MM.1S (cell line): ENCODE data around the gene CHCHD4.
A peak's percentile ranks its signal among the peaks of the same experiment; 100 is the strongest.
"Not testable (repeated sequence)": the region's sequence is repeated elsewhere in the genome, so short reads cannot be mapped to it uniquely, and the experiment has no call there.

ENCODE experiments used
- DNase-seq: peaks from one replicate; pipeline ENCODE4 v3.0.0-alpha.2; 2015
- H2AFZ ChIP-seq: fragments of 300-600 bp; sonication (generic); 2 replicates; pipeline ENCODE4 v1.6.0; 2016; ENCODE audit warnings: antibody characterized with exemption, low read length
- H3F3A ChIP-seq: fragments of 300-600 bp; sonication (generic); 2 replicates; pipeline ENCODE4 v1.6.1; 2016; ENCODE audit warnings: mild to moderate bottlenecking, antibody characterized with exemption, low read length, moderate library complexity, mixed read lengths; ENCODE audit not compliant: insufficient read depth
- H3K27ac ChIP-seq: fragments of 300-600 bp; sonication (generic); 2 replicates; pipeline ENCODE4 v1.5.1; 2016; ENCODE audit warnings: mild to moderate bottlenecking, low read length
- H3K27me3 ChIP-seq: fragments of 300-600 bp; sonication (generic); replicated peaks from 2 replicates; pipeline ENCODE4 v1.6.0; 2016; ENCODE audit warnings: low read length; ENCODE audit not compliant: insufficient read depth
- H3K36me3 ChIP-seq: fragments of 300-600 bp; sonication (generic); replicated peaks from 2 replicates; pipeline ENCODE4 v1.6.1; 2016; ENCODE audit warnings: mild to moderate bottlenecking, low read length, mixed read lengths; ENCODE audit not compliant: insufficient read depth
- H3K4me1 ChIP-seq: fragments of 300-600 bp; sonication (generic); 2 replicates; pipeline ENCODE4 v1.6.1; 2016; ENCODE audit warnings: low read length, mixed read lengths
- H3K4me2 ChIP-seq: fragments of 300-600 bp; sonication (generic); 2 replicates; pipeline ENCODE4 v1.6.0; 2016; ENCODE audit warnings: low read depth, low read length
- H3K4me3 ChIP-seq: fragments of 300-600 bp; sonication (generic); 2 replicates; pipeline ENCODE4 v1.5.1; 2016; ENCODE audit warnings: low read length, mixed read lengths
- H3K79me2 ChIP-seq: fragments of 300-600 bp; sonication (generic); 2 replicates; pipeline ENCODE4 v1.6.1; 2016; ENCODE audit warnings: mixed run types, low read length, mixed read lengths
- H3K9ac ChIP-seq: fragments of 300-600 bp; sonication (generic); 2 replicates; pipeline ENCODE4 v1.6.1; 2016; ENCODE audit warnings: low read length, mixed read lengths
- H3K9me2 ChIP-seq: fragments of 300-600 bp; sonication (generic); replicated peaks from 2 replicates; pipeline ENCODE4 v1.6.1; 2016; ENCODE audit warnings: mild to moderate bottlenecking, low read length, mixed read lengths; ENCODE audit not compliant: insufficient read depth
- H3K9me3 ChIP-seq: fragments of 300-600 bp; sonication (generic); replicated peaks from 2 replicates; pipeline ENCODE4 v1.6.1; 2016; ENCODE audit warnings: mild to moderate bottlenecking, low read length, mixed read lengths; ENCODE audit not compliant: insufficient read depth
- H4K20me1 ChIP-seq: fragments of 300-600 bp; sonication (generic); 2 replicates; pipeline ENCODE4 v1.6.1; 2016; ENCODE audit warnings: mild to moderate bottlenecking, low read length, moderate library complexity, mixed read lengths; ENCODE audit not compliant: insufficient read depth
- EZH2 ChIP-seq: fragments of 300-600 bp; sonication (generic); optimal IDR thresholded peaks from 2 replicates; pipeline ENCODE3; 2017; ENCODE audit warnings: low read depth, mild to moderate bottlenecking, antibody characterized with exemption, low read length, mixed read lengths
- EZH2phosphoT487 ChIP-seq: fragments of 300-600 bp; sonication (generic); IDR thresholded peaks from 2 replicates; pipeline ENCODE4 v1.6.1; 2018; ENCODE audit warnings: antibody characterized with exemption, low read length
- TF ChIP-seq, protein P1 (sequence below): fragments of 300-600 bp; sonication (generic); IDR thresholded peaks from 2 replicates; pipeline ENCODE4 v1.5.1; 2016; ENCODE audit warnings: antibody characterized with exemption, low read length, mixed read lengths

CHCHD4 gene

DNA sequence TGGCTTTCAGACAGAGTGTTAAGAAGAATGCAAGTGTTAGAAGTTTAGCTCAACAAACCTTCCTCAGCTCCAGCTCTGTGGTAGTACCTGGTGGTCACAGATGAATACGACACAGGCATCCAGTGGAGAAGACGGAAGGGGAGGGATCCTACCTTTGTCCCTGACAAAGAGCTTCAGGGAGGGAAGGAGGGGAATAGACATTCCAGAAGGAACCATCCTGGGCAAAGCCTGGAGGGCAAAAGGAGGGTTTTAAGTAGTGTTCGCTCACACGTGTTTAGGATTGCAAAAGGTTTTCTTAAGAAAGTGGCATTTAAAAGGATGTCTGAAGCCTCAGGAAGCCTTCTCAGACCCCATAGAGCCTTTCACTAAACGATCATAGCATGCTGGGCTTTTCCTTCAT, 2.8 kb downstream of the CHCHD4 start:
- peaks cover 54% of the 10 kb centered on the region for H3F3A ChIP-seq
- no peaks in the 10 kb centered on the region for H4K20me1 ChIP-seq
- H3K4me2 ChIP-seq = peak overlapping the region; percentile 98
- no peaks in the 10 kb centered on the region for H3K9me3 ChIP-seq
- peaks cover 74% of the 10 kb centered on the region for H3K79me2 ChIP-seq
- peak overlapping the region; percentile 35; the same call in 1 of the 2 replicates for H3K4me3 ChIP-seq
- peak overlapping the region; percentile 96 for H3K9ac ChIP-seq
- H3K4me1 ChIP-seq = peaks cover 59% of the 10 kb centered on the region
- no peak for TF ChIP-seq EZH2phosphoT487
- TF ChIP-seq EZH2 = no peak
- TF ChIP-seq, protein P1, sequence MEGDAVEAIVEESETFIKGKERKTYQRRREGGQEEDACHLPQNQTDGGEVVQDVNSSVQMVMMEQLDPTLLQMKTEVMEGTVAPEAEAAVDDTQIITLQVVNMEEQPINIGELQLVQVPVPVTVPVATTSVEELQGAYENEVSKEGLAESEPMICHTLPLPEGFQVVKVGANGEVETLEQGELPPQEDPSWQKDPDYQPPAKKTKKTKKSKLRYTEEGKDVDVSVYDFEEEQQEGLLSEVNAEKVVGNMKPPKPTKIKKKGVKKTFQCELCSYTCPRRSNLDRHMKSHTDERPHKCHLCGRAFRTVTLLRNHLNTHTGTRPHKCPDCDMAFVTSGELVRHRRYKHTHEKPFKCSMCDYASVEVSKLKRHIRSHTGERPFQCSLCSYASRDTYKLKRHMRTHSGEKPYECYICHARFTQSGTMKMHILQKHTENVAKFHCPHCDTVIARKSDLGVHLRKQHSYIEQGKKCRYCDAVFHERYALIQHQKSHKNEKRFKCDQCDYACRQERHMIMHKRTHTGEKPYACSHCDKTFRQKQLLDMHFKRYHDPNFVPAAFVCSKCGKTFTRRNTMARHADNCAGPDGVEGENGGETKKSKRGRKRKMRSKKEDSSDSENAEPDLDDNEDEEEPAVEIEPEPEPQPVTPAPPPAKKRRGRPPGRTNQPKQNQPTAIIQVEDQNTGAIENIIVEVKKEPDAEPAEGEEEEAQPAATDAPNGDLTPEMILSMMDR = no peak; the same call in 1 of the 2 replicates
- H3K9me2 ChIP-seq = no peaks in the 10 kb centered on the region
- H3K36me3 ChIP-seq = no peaks in the 10 kb centered on the region
- peak overlapping the region; percentile 99 for H3K27ac ChIP-seq
- no peak for DNase-seq
- no peak overlapping the region for H2AFZ ChIP-seq
- no peaks in the 10 kb centered on the region for H3K27me3 ChIP-seq

DNA sequence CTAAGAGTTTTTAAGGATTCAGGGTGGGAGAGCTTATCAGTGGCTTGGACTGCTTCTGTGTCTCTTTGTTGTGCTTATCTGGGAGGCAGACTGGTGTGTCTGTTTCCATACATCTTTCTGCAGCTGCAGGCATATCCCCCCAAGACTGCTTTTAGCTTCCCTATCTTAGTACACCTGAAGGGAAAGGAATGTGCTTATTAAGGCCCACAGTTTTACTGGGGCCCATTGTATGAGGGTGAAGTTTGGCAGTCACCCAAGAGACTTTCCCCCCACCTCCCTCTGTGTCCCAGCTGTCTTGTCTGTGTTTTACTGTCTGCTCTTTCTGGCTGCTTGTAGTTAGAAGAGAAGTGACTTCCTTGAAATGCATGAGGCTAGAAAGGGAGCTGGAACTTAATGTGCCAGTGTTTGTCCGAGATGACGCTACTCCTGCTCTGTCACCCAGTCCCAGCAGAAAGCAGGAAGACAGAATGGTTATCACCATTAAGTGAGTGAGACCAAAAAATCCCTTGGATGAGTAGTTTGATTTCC, 3.7 kb downstream of the CHCHD4 start:
- Histone ChIP-seq H3K4me3 (peak overlapping the region; percentile 35; the same call in 1 of the 2 replicates), H3F3A (peaks cover 54% of the 10 kb centered on the region), H3K79me2 (peaks cover 74% of the 10 kb centered on the region), H3K4me2 (peak overlapping the region; percentile 98), H3K27ac (peak overlapping the region; percentile 99), H3K4me1 (peaks cover 51% of the 10 kb centered on the region), H3K9ac (peak overlapping the region; percentile 96)
- H3K9me2 ChIP-seq, H4K20me1 ChIP-seq, H2AFZ ChIP-seq, H3K9me3 ChIP-seq, H3K36me3 ChIP-seq, H3K27me3 ChIP-seq, DNase-seq: not testable (repeated sequence)

DNA sequence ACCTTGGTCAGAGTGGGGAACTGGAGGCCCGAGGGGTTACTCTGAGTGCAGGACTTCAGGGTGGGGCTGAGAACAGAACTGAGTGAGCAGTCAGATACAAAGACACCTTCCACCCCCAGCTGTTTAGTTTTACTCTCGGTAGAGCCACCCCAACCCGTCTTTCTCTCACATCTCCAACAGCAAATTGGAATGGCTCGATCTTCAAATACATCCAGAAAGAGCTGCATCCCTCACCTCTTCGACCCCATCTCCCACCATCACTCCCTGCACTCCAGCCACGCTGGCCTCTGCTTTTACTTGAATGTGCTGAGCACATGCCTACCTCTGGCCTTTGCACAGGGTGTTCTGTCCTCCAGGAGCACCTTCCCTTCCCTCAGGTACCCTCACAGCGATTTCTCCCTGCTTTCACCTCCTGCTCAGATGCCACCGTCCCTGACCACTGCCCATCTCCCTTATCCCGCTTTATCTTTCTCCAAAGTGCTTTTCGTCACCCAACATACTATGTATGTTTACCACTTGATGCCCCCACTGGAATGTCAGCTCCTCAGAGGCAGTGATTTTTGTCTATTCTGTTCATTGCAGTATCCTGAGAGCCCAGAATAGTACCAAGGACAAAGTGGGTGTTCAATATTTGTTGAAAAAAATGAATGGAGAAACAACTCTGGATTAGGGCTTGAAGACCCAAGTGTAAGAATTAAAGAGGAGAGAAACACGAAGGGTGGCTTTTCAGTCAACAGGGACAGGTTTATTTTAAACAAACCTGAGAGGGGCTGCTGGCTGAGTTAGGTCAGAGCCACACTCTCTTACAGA, 4.4 kb downstream of the CHCHD4 start:
- H3F3A ChIP-seq = peaks cover 47% of the 10 kb centered on the region
- H2AFZ ChIP-seq = no peak overlapping the region
- H3K9me2 ChIP-seq = no peaks in the 10 kb centered on the region
- peak overlapping the region; percentile 99; the same call in 1 of the 2 replicates for H3K27ac ChIP-seq
- H4K20me1 ChIP-seq = no peaks in the 10 kb centered on the region
- H3K4me2 ChIP-seq = peak overlapping the region; percentile 17
- H3K4me1 ChIP-seq = peaks cover 50% of the 10 kb centered on the region
- H3K36me3 ChIP-seq = peaks cover 6% of the 10 kb centered on the region; the same call in 1 of the 2 replicates
- no peak overlapping the region for H3K4me3 ChIP-seq
- H3K9me3 ChIP-seq = no peaks in the 10 kb centered on the region
- TF ChIP-seq, protein P1 = no peak
- peak overlapping the region; percentile 96; the same call in 1 of the 2 replicates for H3K9ac ChIP-seq
- DNase-seq = no peak
- H3K27me3 ChIP-seq = no peaks in the 10 kb centered on the region
- H3K79me2 ChIP-seq = peaks cover 71% of the 10 kb centered on the region

DNA sequence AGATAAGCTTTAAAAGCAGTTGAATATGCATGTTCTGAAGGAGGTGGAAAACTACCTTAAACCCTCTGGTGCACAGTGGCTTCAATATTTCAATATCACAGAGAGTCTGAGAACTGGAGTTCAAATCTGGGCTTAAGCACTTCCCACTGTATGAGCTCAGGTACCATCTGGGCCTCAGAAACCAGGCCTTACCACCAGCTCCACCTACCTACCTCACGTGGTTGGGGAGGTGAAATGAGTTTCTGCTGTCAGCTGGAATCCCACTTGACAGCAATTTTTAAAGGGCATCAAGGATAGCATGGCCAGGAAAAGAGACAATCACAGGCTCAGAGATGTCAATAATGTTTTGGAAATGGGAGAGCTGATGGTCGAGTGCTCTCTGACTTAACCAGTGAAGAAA, 5.0 kb downstream of the CHCHD4 start:
- Histone ChIP-seq H3K4me1 (peaks cover 50% of the 10 kb centered on the region), H3K36me3 (peaks cover 12% of the 10 kb centered on the region), H3K9ac (0 out of 2 replicates have a peak overlapping the region, but pooled peaks have one; percentile 0), H3K79me2 (peaks cover 66% of the 10 kb centered on the region), H3K27ac (peak overlapping the region; percentile 99; the same call in 1 of the 2 replicates), H3K9me2 (no peaks in the 10 kb centered on the region), H2AFZ (no peak overlapping the region), H3K4me2 (0 out of 2 replicates have a peak overlapping the region, but pooled peaks have one; percentile 20), H3K27me3 (no peaks in the 10 kb centered on the region), H3K9me3 (no peaks in the 10 kb centered on the region), H3K4me3 (no peak overlapping the region), H4K20me1 (no peaks in the 10 kb centered on the region), H3F3A (peaks cover 44% of the 10 kb centered on the region)
- TF ChIP-seq EZH2phosphoT487 (no peak), EZH2 (no peak)
- TF ChIP-seq, protein P1 = no peak
- peak; percentile 43 for DNase-seq
